OCI-LY7 (cell line): ENCODE results near the gene MAP3K5.

Experiments
- EZH2phosphoT487 ChIP-seq: fragments of 200-600 bp; sonication (generic); IDR thresholded peaks from 2 replicates; pipeline ENCODE4 v1.6.1; 2018; ENCODE audit warnings: low read depth, borderline replicate concordance, mild to moderate bottlenecking, mixed run types, antibody characterized with exemption, low read length, moderate library complexity, mixed read lengths
- TF ChIP-seq, protein P1 (sequence below): fragments of 200-600 bp; sonication (generic); conservative IDR thresholded peaks from 2 replicates; pipeline ENCODE4 v1.5.1; 2014; ENCODE audit warnings: mild to moderate bottlenecking, antibody characterized with exemption, low read length, moderate library complexity, mixed read lengths

DNA sequence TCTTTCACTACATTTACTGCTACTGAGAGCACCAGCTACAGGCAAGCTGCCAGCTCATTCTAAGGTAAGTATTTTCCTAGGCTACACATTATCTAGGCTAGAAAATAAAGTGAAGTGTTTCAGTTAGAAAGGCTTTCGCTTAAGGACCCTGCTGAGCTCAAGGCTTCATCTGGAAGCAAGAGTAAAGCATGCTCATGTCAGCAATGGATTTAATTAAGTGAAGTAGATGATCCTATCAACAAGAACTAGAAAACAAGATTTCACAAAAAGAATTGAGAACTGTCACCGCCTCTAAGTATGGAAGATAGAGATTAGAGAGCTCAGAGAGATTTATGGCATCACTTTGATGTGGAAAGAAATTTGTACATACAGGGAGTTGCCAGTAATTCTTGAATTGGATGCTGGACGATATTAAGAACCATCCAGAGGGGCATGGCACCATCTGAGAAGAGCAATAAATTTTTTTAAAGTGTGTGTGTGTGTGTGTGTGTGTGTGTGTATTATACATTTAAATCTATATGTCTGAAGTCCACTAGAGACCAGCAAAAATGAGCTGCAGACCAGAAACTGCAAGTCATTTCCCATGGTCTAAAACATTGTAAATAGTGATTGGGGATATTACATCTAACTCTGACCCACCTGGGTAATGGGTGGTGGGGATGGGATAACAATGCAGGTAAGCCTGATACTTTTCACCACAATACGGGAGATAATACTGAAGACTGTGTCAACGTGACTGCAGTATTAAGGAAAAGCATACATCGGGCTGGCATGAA lies 136.8 kb downstream of the MAP3K5 start:
- TF ChIP-seq, protein P1, sequence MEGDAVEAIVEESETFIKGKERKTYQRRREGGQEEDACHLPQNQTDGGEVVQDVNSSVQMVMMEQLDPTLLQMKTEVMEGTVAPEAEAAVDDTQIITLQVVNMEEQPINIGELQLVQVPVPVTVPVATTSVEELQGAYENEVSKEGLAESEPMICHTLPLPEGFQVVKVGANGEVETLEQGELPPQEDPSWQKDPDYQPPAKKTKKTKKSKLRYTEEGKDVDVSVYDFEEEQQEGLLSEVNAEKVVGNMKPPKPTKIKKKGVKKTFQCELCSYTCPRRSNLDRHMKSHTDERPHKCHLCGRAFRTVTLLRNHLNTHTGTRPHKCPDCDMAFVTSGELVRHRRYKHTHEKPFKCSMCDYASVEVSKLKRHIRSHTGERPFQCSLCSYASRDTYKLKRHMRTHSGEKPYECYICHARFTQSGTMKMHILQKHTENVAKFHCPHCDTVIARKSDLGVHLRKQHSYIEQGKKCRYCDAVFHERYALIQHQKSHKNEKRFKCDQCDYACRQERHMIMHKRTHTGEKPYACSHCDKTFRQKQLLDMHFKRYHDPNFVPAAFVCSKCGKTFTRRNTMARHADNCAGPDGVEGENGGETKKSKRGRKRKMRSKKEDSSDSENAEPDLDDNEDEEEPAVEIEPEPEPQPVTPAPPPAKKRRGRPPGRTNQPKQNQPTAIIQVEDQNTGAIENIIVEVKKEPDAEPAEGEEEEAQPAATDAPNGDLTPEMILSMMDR, result no peak
- no peak for TF ChIP-seq EZH2phosphoT487
